HCT116 (cell line): ENCODE results near the gene SDCCAG8. TPM values are rescaled to one million over a fixed set of nuclear protein-coding genes. Genes with fewer than 3 reads are reported as not detected.

Source experiments
- ATAC-seq: fragments of 200-7000 bp; cut with Tn5 transposase; 2 replicates; pipeline ENCODE4 v1.9.1; 2020; ENCODE audit warnings: mild to moderate bottlenecking, moderate library complexity
- BruUV-seq: library from RNA; stranded (reverse); fragments of 400-500 nt; replicated peaks from 2 replicates; lab custom pipeline; 2021; lab: Mats Ljungman, UMichigan
- CTCF ChIA-PET: fragments of 300-600 bp; sonication (Branson Sonifier 250); formaldehyde crosslinking; loops from one replicate; lab custom pipeline; 2021; ENCODE audit warnings: antibody characterized with exemption; lab: Charles Lee
- POLR2A ChIA-PET: fragments of 300-600, 350-600 bp; sonication (Branson Sonifier 250); formaldehyde crosslinking; loops from one replicate; lab custom pipeline; 2021; ENCODE audit warnings: antibody characterized with exemption; lab: Charles Lee
- RAD21 ChIA-PET, 2 experiments: fragments of 300-600 bp; sonication (Branson Sonifier 250); formaldehyde crosslinking; loops; one replicate each; lab custom pipeline; 2023; ENCODE audit warnings: low total read pairs in 2 of 2; ENCODE audit not compliant: uncharacterized antibody in 2 of 2, unreplicated experiment in 2 of 2, low non-redundant PET in 1 of 2; lab: Charles Lee
- DNase-seq: peaks from one replicate; pipeline ENCODE4 v3.0.0-alpha.2; 2010; ENCODE audit warnings: low read depth, low spot score
- H2AFZ ChIP-seq: fragments of 200-600 bp; shearing (Covaris generic), sonication (generic); 2 replicates; pipeline ENCODE4 v1.6.1; 2017; ENCODE audit warnings: low read depth, mixed run types, mixed read lengths, antibody characterized with exemption, low read length; ENCODE audit not compliant: poor library complexity, severe bottlenecking
- H3K27ac ChIP-seq: 2 replicates; pipeline ENCODE4 v1.5.1; 2012; ENCODE audit warnings: low read depth, low read length
- H3K27me3 ChIP-seq: fragments of 200-600 bp; sonication (generic); 2 replicates; pipeline ENCODE4 v1.6.1; 2016; ENCODE audit warnings: mixed run types, low read length, mixed read lengths; ENCODE audit not compliant: insufficient read depth
- H3K36me3 ChIP-seq, 2 experiments: fragments of 200-500 bp in 1 of 2; fragments of 200-600 bp in 1 of 2; sonication (Bioruptor generic) in 1 of 2; sonication (generic) in 1 of 2; 2 replicates each; pipeline versions ENCODE4 v1.5.1 to v1.6.1; 2014 to 2016; ENCODE audit warnings: low read length in 2 of 2, inconsistent platforms in 1 of 2, mixed read lengths in 1 of 2, mixed run types in 1 of 2; ENCODE audit not compliant: insufficient read depth in 2 of 2, control insufficient read depth in 1 of 2
- H3K4me1 ChIP-seq, 2 experiments: fragments of 200-600 bp in 1 of 2; sonication (generic) in 1 of 2; 2 replicates each; pipeline versions ENCODE4 v1.5.1 to v1.6.1; 2012 to 2017; ENCODE audit warnings: low read length in 2 of 2, inconsistent platforms in 1 of 2, mild to moderate bottlenecking in 1 of 2, mixed read lengths in 1 of 2, mixed run types in 1 of 2, moderate library complexity in 1 of 2; ENCODE audit not compliant: insufficient read depth in 2 of 2, control insufficient read depth in 1 of 2
- H3K4me2 ChIP-seq: fragments of 200-600 bp; sonication (generic); 2 replicates; pipeline ENCODE4 v1.6.1; 2017; ENCODE audit warnings: mixed run types, low read length, mixed read lengths
- H3K4me3 ChIP-seq, 2 experiments: fragments of 200-600 bp in 1 of 2; sonication (generic) in 1 of 2; replicated peaks in 1 of 2; 2 replicates each; pipeline ENCODE4 v1.5.1; 2011 to 2016; ENCODE audit warnings: low read length in 2 of 2, control low read depth in 1 of 2, low read depth in 1 of 2, mild to moderate bottlenecking in 1 of 2, mixed read lengths in 1 of 2, mixed run types in 1 of 2
- H3K79me2 ChIP-seq: fragments of 200-600 bp; sonication (generic); 2 replicates; pipeline ENCODE4 v1.6.1; 2017; ENCODE audit warnings: mild to moderate bottlenecking, mixed run types, low read length, moderate library complexity, mixed read lengths; ENCODE audit not compliant: insufficient read depth
- H3K9ac ChIP-seq: fragments of 200-600 bp; sonication (generic); 2 replicates; pipeline ENCODE4 v1.6.1; 2016; ENCODE audit warnings: low read length, mixed read lengths
- H3K9me2 ChIP-seq: fragments of 200-600 bp; sonication (generic), shearing (Covaris generic); 2 replicates; pipeline ENCODE4 v1.6.1; 2017; ENCODE audit warnings: mixed run types, mild to moderate bottlenecking, moderate library complexity; ENCODE audit not compliant: insufficient read depth
- H3K9me3 ChIP-seq, 2 experiments: fragments of 200-500 bp in 1 of 2; fragments of 200-600 bp in 1 of 2; sonication (Bioruptor generic) in 1 of 2; sonication (generic) in 1 of 2; 2 replicates each; pipeline ENCODE4 v1.6.1; 2014 to 2017; ENCODE audit warnings: low read length in 2 of 2, mixed read lengths in 2 of 2, inconsistent platforms in 1 of 2, low read depth in 1 of 2, mild to moderate bottlenecking in 1 of 2, mixed run types in 1 of 2, moderate library complexity in 1 of 2; ENCODE audit not compliant: control insufficient read depth in 1 of 2, insufficient read depth in 1 of 2
- H4K20me1 ChIP-seq: fragments of 200-600 bp; sonication (generic), shearing (Covaris generic); 2 replicates; pipeline ENCODE4 v1.6.1; 2017; ENCODE audit warnings: mixed run types, mild to moderate bottlenecking, moderate library complexity; ENCODE audit not compliant: insufficient read depth
- CBX3 ChIP-seq: IDR thresholded peaks from 2 replicates; pipeline ENCODE4 v1.6.1; 2012; ENCODE audit warnings: low read depth
- CEBPB ChIP-seq: IDR thresholded peaks from 2 replicates; pipeline ENCODE4 v1.6.1; 2012; ENCODE audit warnings: low read depth
- EGR1 ChIP-seq: IDR thresholded peaks from 2 replicates; pipeline ENCODE4 v1.6.1; 2012; ENCODE audit warnings: low read depth
- ELF1 ChIP-seq: IDR thresholded peaks from 2 replicates; pipeline ENCODE4 v1.6.1; 2012; ENCODE audit warnings: low read depth, borderline replicate concordance
- EZH2 ChIP-seq: fragments of 200-600 bp; sonication (generic); IDR thresholded peaks from 2 replicates; pipeline ENCODE4 v1.6.1; 2017; ENCODE audit warnings: antibody characterized with exemption, mixed run types
- JUND ChIP-seq: IDR thresholded peaks from 2 replicates; pipeline ENCODE4 v1.6.1; 2012
- POLR2A ChIP-seq: IDR thresholded peaks from 2 replicates; pipeline ENCODE4 v1.7.0; 2011; ENCODE audit warnings: borderline replicate concordance; ENCODE audit not compliant: insufficient read depth, insufficient read length; ENCODE audit errors: extremely low read depth
- RAD21 ChIP-seq: IDR thresholded peaks from 2 replicates; pipeline ENCODE4 v1.6.1; 2012; ENCODE audit warnings: low read depth, mild to moderate bottlenecking
- SIN3A ChIP-seq: IDR thresholded peaks from 2 replicates; pipeline ENCODE4 v1.6.1; 2012; ENCODE audit warnings: low read depth
- YY1 ChIP-seq: IDR thresholded peaks from 2 replicates; pipeline ENCODE4 v1.6.1; 2011; ENCODE audit warnings: low read length, low read depth, moderate library complexity, mild to moderate bottlenecking; ENCODE audit not compliant: insufficient replicate concordance; ENCODE audit errors: extremely low read depth
- ZFX ChIP-seq: fragments of 450-650 bp; IDR thresholded peaks from 2 replicates; pipeline ENCODE4 v1.6.1; 2017
- ZNF274 ChIP-seq: fragments of 200-500 bp; sonication (Bioruptor generic); IDR thresholded peaks from 2 replicates; pipeline ENCODE4 v1.6.1; 2014; ENCODE audit warnings: mild to moderate bottlenecking, low read depth, low read length, inconsistent platforms
- intact Hi-C: fragments of 100-400 bp; cut with micrococcal nuclease; formaldehyde crosslinking; loops from 2 replicates; pipeline ENCODE4 v1.10.0; 2022
- total RNA-seq: library from RNA; stranded (reverse); gene quantifications from one replicate; pipeline ENCODE4 v1.2.1, GENCODE V29; 2021; ENCODE audit not compliant: unreplicated experiment
- TF ChIP-seq, protein P1 (sequence below): IDR thresholded peaks from 2 replicates; pipeline ENCODE4 v1.6.1; 2011; ENCODE audit warnings: mild to moderate bottlenecking, low read length, moderate library complexity; ENCODE audit not compliant: insufficient replicate concordance; ENCODE audit errors: extremely low read depth
- TF ChIP-seq, protein P2 (sequence below): IDR thresholded peaks from 2 replicates; pipeline ENCODE4 v1.6.1; 2012
- TF ChIP-seq, protein P3 (sequence below): IDR thresholded peaks from 2 replicates; pipeline ENCODE4 v1.6.1; 2012; ENCODE audit warnings: low read depth

The SDCCAG8 gene
- total RNA-seq, 1 experiment from 2014 or later: 38.2 TPM

DNA sequence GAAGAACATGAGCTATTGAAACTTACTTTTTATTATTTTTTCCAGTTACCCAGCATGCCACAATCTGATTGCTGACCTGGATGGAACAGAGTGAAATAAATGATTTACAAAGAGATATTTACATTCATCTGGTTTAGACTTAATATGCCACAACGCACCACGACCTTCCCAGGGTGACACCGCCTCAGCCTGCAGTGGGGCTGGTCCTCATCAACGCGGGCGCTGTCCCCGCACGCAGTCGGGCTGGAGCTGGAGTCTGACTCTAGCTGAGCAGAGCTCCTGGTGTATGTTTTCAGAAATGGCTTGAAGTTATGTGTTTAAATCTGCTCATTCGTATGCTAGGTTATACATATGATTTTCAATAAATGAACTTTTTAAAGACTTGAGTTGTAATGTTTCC is 243.9 kb downstream of the SDCCAG8 start:
- RAD21 ChIA-PET: no interaction called here
- intact Hi-C loops: no loop called here

More for the DNA sequence above, 243.9 kb downstream of the SDCCAG8 start:
- no peaks in the 10 kb centered on the region; a peak in 1 of 4 replicates for H3K36me3 ChIP-seq
- H3K27ac ChIP-seq: no peak overlapping the region
- H3K27me3 ChIP-seq: no peaks in the 10 kb centered on the region
- DNase-seq (no peak), ATAC-seq (no peak)
- no peak overlapping the region for H2AFZ ChIP-seq
- no peaks in the 10 kb centered on the region for H3K9me3 ChIP-seq
- no peak overlapping the region for H3K4me3 ChIP-seq
- ChIA-PET CTCF (no interaction called here), POLR2A (no interaction called here)
- no peak overlapping the region for H3K9ac ChIP-seq
- no peak for TF ChIP-seq CBX3
- no peak for TF ChIP-seq ZNF274
- TF ChIP-seq, protein P1, sequence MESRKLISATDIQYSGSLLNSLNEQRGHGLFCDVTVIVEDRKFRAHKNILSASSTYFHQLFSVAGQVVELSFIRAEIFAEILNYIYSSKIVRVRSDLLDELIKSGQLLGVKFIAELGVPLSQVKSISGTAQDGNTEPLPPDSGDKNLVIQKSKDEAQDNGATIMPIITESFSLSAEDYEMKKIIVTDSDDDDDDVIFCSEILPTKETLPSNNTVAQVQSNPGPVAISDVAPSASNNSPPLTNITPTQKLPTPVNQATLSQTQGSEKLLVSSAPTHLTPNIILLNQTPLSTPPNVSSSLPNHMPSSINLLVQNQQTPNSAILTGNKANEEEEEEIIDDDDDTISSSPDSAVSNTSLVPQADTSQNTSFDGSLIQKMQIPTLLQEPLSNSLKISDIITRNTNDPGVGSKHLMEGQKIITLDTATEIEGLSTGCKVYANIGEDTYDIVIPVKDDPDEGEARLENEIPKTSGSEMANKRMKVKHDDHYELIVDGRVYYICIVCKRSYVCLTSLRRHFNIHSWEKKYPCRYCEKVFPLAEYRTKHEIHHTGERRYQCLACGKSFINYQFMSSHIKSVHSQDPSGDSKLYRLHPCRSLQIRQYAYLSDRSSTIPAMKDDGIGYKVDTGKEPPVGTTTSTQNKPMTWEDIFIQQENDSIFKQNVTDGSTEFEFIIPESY: no peak
- no peak for TF ChIP-seq EZH2
- no peak for TF ChIP-seq YY1
- TF ChIP-seq SIN3A: no peak
- no peak for TF ChIP-seq ELF1
- TF ChIP-seq JUND: no peak
- no peak for TF ChIP-seq POLR2A
- TF ChIP-seq ZFX: no peak
- TF ChIP-seq, protein P2, sequence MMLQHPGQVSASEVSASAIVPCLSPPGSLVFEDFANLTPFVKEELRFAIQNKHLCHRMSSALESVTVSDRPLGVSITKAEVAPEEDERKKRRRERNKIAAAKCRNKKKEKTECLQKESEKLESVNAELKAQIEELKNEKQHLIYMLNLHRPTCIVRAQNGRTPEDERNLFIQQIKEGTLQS: no peak
- no peak for TF ChIP-seq EGR1
- TF ChIP-seq CEBPB: no peak
- TF ChIP-seq, protein P3, sequence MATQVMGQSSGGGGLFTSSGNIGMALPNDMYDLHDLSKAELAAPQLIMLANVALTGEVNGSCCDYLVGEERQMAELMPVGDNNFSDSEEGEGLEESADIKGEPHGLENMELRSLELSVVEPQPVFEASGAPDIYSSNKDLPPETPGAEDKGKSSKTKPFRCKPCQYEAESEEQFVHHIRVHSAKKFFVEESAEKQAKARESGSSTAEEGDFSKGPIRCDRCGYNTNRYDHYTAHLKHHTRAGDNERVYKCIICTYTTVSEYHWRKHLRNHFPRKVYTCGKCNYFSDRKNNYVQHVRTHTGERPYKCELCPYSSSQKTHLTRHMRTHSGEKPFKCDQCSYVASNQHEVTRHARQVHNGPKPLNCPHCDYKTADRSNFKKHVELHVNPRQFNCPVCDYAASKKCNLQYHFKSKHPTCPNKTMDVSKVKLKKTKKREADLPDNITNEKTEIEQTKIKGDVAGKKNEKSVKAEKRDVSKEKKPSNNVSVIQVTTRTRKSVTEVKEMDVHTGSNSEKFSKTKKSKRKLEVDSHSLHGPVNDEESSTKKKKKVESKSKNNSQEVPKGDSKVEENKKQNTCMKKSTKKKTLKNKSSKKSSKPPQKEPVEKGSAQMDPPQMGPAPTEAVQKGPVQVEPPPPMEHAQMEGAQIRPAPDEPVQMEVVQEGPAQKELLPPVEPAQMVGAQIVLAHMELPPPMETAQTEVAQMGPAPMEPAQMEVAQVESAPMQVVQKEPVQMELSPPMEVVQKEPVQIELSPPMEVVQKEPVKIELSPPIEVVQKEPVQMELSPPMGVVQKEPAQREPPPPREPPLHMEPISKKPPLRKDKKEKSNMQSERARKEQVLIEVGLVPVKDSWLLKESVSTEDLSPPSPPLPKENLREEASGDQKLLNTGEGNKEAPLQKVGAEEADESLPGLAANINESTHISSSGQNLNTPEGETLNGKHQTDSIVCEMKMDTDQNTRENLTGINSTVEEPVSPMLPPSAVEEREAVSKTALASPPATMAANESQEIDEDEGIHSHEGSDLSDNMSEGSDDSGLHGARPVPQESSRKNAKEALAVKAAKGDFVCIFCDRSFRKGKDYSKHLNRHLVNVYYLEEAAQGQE: no peak
- no peak for TF ChIP-seq RAD21
- no peaks in the 10 kb centered on the region for H4K20me1 ChIP-seq
- no peaks in the 10 kb centered on the region for H3K79me2 ChIP-seq
- H3K9me2 ChIP-seq: no peaks in the 10 kb centered on the region
- H3K4me2 ChIP-seq: no peak overlapping the region
- BruUV-seq: no TSS peak
- H3K4me1 ChIP-seq: no peaks in the 10 kb centered on the region
